Thoracic aorta (tissue), 2 donors: Measurements from ENCODE around the gene NHERF1. TPM values are rescaled to one million over a fixed set of nuclear protein-coding genes. Genes with fewer than 3 reads are reported as not detected.

Experiments used
- ATAC-seq: fragments of 150-250 bp; one replicate; pipeline ENCODE4 v1.8.0; 2017; ENCODE audit warnings: low read depth; ENCODE audit not compliant: insufficient number of reproducible peaks, low FRiP score
- DNase-seq: peaks from one replicate; pipeline ENCODE4 v3.0.0-alpha.2; 2020; ENCODE audit warnings: low spot score
- H3K27ac ChIP-seq, 2 donors: fragments of 200-600 bp; sonication (generic); 1 replicate in 1 of 2; 2 replicates in 1 of 2; pipeline ENCODE4 v1.5.1; 2016; ENCODE audit warnings: mild to moderate bottlenecking in 2 of 2, moderate library complexity in 2 of 2
- H3K27me3 ChIP-seq: fragments of 200-600 bp; sonication (generic); replicated peaks from 2 replicates; pipeline ENCODE4 v1.6.0; 2016; ENCODE audit warnings: mild to moderate bottlenecking; ENCODE audit not compliant: insufficient read depth
- H3K36me3 ChIP-seq: fragments of 200-600 bp; sonication (generic); one replicate; pipeline ENCODE4 v1.5.1; 2016
- H3K4me1 ChIP-seq, 2 donors: fragments of 200-600 bp; sonication (generic); 1 replicate in 1 of 2; 2 replicates in 1 of 2; pipeline versions ENCODE4 v1.5.1 to v1.6.0; 2016; ENCODE audit warnings: low read depth in 2 of 2, mild to moderate bottlenecking in 1 of 2; ENCODE audit not compliant: control insufficient read depth in 1 of 2
- H3K4me3 ChIP-seq: fragments of 200-600 bp; sonication (generic); 2 replicates; pipeline ENCODE4 v1.5.1; 2016; ENCODE audit warnings: mild to moderate bottlenecking
- H3K9me3 ChIP-seq: fragments of 200-600 bp; sonication (generic); 2 replicates; pipeline ENCODE4 v1.5.1; 2016
- total RNA-seq, 2 donors: library from RNA; depleted of rRNA; stranded (reverse); fragments of >200 nt; gene quantifications; one replicate each; pipeline versions ENCODE4 v1.1.0 to v1.2.3, GENCODE V29; 2016
- TF ChIP-seq, protein P1 (sequence below): fragments of 200-600 bp; sonication (generic); IDR thresholded peaks from one replicate; pipeline ENCODE4 v1.5.1; 2019; ENCODE audit warnings: antibody characterized with exemption

The NHERF1 gene
- total RNA-seq, 2 donors from 2014 or later, result 23.2 to 32.8 TPM

DNA sequence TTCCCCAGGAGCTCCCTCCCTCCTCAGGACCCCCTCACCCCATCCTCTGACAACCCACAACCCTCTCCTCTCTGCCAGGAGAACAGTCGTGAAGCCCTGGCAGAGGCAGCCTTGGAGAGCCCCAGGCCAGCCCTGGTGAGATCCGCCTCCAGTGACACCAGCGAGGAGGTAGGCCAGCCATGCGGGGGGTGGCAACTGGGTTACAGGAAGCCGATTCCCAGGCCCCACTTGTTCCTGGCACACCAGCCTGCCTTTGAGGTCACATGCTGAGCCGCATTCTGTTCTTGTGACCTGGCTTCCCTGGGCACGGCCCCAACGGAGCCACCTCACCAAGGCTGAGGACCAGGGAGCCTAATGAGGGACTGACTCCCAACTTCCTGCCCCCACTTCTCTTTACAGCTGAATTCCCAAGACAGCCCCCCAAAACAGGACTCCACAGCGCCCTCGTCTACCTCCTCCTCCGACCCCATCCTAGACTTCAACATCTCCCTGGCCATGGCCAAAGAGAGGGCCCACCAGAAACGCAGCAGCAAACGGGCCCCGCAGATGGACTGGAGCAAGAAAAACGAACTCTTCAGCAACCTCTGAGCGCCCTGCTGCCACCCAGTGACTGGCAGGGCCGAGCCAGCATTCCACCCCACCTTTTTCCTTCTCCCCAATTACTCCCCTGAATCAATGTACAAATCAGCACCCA, 19.8 kb downstream of the NHERF1 start:
- Histone ChIP-seq H3K27ac (peak overlapping the region; percentile 75 to 90), H3K4me3 (no peak overlapping the region), H3K27me3 (no peaks in the 10 kb centered on the region), H3K36me3 (peaks cover 23% of the 10 kb centered on the region), H3K4me1 (peaks cover 9 to 29% of the 10 kb centered on the region in 2 donors), H3K9me3 (no peaks in the 10 kb centered on the region)
- DNase-seq (peak; percentile 79), ATAC-seq (peak; percentile 60)
- TF ChIP-seq, protein P1, sequence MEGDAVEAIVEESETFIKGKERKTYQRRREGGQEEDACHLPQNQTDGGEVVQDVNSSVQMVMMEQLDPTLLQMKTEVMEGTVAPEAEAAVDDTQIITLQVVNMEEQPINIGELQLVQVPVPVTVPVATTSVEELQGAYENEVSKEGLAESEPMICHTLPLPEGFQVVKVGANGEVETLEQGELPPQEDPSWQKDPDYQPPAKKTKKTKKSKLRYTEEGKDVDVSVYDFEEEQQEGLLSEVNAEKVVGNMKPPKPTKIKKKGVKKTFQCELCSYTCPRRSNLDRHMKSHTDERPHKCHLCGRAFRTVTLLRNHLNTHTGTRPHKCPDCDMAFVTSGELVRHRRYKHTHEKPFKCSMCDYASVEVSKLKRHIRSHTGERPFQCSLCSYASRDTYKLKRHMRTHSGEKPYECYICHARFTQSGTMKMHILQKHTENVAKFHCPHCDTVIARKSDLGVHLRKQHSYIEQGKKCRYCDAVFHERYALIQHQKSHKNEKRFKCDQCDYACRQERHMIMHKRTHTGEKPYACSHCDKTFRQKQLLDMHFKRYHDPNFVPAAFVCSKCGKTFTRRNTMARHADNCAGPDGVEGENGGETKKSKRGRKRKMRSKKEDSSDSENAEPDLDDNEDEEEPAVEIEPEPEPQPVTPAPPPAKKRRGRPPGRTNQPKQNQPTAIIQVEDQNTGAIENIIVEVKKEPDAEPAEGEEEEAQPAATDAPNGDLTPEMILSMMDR, result no peak

DNA sequence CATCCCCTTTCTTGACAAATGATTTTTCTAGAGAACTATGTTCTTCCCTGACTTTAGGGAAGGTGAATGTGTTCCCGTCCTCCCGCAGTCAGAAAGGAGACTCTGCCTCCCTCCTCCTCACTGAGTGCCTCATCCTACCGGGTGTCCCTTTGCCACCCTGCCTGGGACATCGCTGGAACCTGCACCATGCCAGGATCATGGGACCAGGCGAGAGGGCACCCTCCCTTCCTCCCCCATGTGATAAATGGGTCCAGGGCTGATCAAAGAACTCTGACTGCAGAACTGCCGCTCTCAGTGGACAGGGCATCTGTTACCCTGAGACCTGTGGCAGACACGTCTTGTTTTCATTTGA, 20.3 kb downstream of the NHERF1 start:
- ATAC-seq, result no peak
- Histone ChIP-seq H3K9me3 (no peaks in the 10 kb centered on the region), H3K4me1 (peaks cover 9 to 29% of the 10 kb centered on the region in 2 donors), H3K36me3 (peaks cover 26% of the 10 kb centered on the region), H3K4me3 (no peak overlapping the region), H3K27ac (peak overlapping the region; percentile 75 to 90), H3K27me3 (no peaks in the 10 kb centered on the region)
- TF ChIP-seq, protein P1, result no peak
- no peak for DNase-seq

DNA sequence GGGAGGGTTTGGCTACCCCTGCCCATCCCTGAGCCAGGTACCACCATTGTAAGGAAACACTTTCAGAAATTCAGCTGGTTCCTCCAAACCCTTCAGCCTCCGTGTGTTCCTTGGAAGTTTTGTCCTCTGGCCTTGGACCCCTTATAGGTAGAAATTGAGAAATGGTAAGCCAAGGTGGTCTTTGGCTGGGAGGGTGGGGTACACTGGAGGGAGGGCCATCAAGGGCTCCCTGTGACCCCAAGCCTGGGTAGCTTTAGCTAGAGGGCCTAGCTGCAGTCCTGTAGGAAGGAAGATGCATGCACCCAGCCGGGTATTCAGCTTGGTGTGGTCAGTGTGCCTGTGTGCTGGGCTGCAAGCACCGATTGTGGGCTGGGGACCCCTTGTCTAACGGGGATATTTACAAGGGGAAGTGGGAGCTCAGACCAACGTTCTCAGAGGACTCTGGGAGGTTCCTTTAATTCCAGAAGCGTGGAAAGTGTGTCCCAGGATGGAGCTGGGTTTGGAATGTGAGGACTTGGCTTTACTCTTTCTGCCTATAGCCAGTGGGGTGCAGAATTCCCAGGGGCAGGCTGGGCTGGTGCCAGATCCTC, 20.9 kb downstream of the NHERF1 start:
- no peak for DNase-seq
- peak overlapping the region; percentile 21 to 90 for H3K27ac ChIP-seq
- no peak for ATAC-seq
- no peaks in the 10 kb centered on the region for H3K9me3 ChIP-seq
- no peaks in the 10 kb centered on the region for H3K27me3 ChIP-seq
- TF ChIP-seq, protein P1, result no peak
- peaks cover 26% of the 10 kb centered on the region for H3K36me3 ChIP-seq
- peaks cover 9 to 29% of the 10 kb centered on the region in 2 donors for H3K4me1 ChIP-seq
- no peak overlapping the region for H3K4me3 ChIP-seq

DNA sequence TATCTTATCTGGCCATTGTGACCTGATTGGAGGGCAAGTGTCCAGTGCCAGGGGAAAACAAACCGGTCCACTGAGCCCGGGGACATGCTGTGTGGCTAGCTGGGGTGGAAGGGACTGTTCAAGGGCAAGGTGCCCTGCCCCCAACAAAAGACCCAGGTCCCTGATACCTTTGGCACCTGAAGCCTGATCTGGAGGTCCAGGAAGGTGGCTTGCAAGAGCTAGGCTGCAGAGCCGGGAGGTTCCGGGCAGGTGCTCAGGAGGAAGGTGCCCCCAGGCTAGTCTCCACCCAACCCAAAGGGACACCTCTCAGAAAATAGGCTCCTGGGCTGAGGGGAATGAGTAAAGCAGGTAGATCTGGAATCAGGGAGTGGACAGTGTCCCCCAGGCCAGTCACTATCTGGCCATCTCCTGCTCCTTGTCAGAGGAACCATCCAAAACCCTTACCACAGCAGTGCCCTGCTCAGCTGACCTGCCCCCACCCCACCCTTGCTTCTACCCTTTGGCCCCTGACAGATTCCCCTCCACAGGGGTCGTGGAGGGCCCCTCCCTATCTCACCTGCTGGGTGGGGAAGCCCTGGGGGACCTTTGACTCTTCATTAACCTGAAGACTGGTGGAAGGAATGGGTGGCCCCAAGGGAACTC, 21.5 kb downstream of the NHERF1 start:
- H3K4me3 ChIP-seq, result no peak overlapping the region
- H3K9me3 ChIP-seq, result no peaks in the 10 kb centered on the region
- TF ChIP-seq, protein P1, result no peak
- H3K4me1 ChIP-seq, result peaks cover 9 to 34% of the 10 kb centered on the region in 2 donors
- H3K27me3 ChIP-seq, result no peaks in the 10 kb centered on the region
- peaks cover 26% of the 10 kb centered on the region for H3K36me3 ChIP-seq
- DNase-seq (no peak), ATAC-seq (no peak)
- no peak overlapping the region for H3K27ac ChIP-seq
